HCT116 (cell line): ENCODE data around the gene LHCGR.

ENCODE experiments used
- ATF3 ChIP-seq: IDR thresholded peaks from 2 replicates; pipeline ENCODE4 v1.6.1; 2012
- CEBPB ChIP-seq: IDR thresholded peaks from 2 replicates; pipeline ENCODE4 v1.6.1; 2012; ENCODE audit warnings: low read depth
- CTCF ChIP-seq, 3 experiments: fragments of 200-600 bp in 1 of 3; sonication (generic) in 1 of 3; IDR thresholded peaks in 2 of 3; conservative IDR thresholded peaks in 1 of 3; 2 replicates each; pipeline ENCODE4 v1.5.1; 2012 to 2017; ENCODE audit warnings: low read depth in 2 of 3, low read length in 2 of 3, antibody characterized with exemption in 1 of 3, borderline replicate concordance in 1 of 3, control low read depth in 1 of 3, mild to moderate bottlenecking in 1 of 3, mixed read lengths in 1 of 3, mixed run types in 1 of 3, moderate library complexity in 1 of 3; ENCODE audit not compliant: insufficient read depth in 1 of 3
- EGR1 ChIP-seq: IDR thresholded peaks from 2 replicates; pipeline ENCODE4 v1.6.1; 2012; ENCODE audit warnings: low read depth
- EZH2 ChIP-seq: fragments of 200-600 bp; sonication (generic); IDR thresholded peaks from 2 replicates; pipeline ENCODE4 v1.6.1; 2017; ENCODE audit warnings: antibody characterized with exemption, mixed run types
- MAX ChIP-seq: IDR thresholded peaks from 2 replicates; pipeline ENCODE4 v1.6.1; 2012
- POLR2A ChIP-seq: IDR thresholded peaks from 2 replicates; pipeline ENCODE4 v1.7.0; 2011; ENCODE audit warnings: borderline replicate concordance; ENCODE audit not compliant: insufficient read depth, insufficient read length; ENCODE audit errors: extremely low read depth
- POLR2AphosphoS5 ChIP-seq: IDR thresholded peaks from 2 replicates; pipeline ENCODE4 v1.6.1; 2011; ENCODE audit warnings: mild to moderate bottlenecking, low read depth, low read length, moderate library complexity
- RAD21 ChIP-seq: IDR thresholded peaks from 2 replicates; pipeline ENCODE4 v1.6.1; 2012; ENCODE audit warnings: low read depth, mild to moderate bottlenecking
- REST ChIP-seq: IDR thresholded peaks from 2 replicates; pipeline ENCODE4 v1.6.1; 2012; ENCODE audit warnings: low read depth
- TCF7L2 ChIP-seq: IDR thresholded peaks from 2 replicates; pipeline ENCODE4 v1.7.0; 2011; ENCODE audit warnings: borderline replicate concordance, inconsistent platforms; ENCODE audit not compliant: insufficient read depth, insufficient read length; ENCODE audit errors: extremely low read depth
- YY1 ChIP-seq: IDR thresholded peaks from 2 replicates; pipeline ENCODE4 v1.6.1; 2011; ENCODE audit warnings: low read length, low read depth, moderate library complexity, mild to moderate bottlenecking; ENCODE audit not compliant: insufficient replicate concordance; ENCODE audit errors: extremely low read depth
- ZFX ChIP-seq: fragments of 450-650 bp; IDR thresholded peaks from 2 replicates; pipeline ENCODE4 v1.6.1; 2017
- ZNF274 ChIP-seq: fragments of 200-500 bp; sonication (Bioruptor generic); IDR thresholded peaks from 2 replicates; pipeline ENCODE4 v1.6.1; 2014; ENCODE audit warnings: mild to moderate bottlenecking, low read depth, low read length, inconsistent platforms

- TF ChIP-seq POLR2AphosphoS5 = no peak
- no peak for TF ChIP-seq POLR2A
- no peak for TF ChIP-seq CTCF (IDR thresholded peaks at IDR 0.05 in 2 of 3, conservative IDR thresholded peaks at IDR 0.05 in 1 of 3; ENCODE audit: borderline replicate concordance in 1 of 3, insufficient read depth in 1 of 3, low read depth in 2 of 3, low read length in 2 of 3)
- TF ChIP-seq ATF3 = no peak
- TF ChIP-seq TCF7L2 = no peak
- no peak for TF ChIP-seq YY1
- no peak for TF ChIP-seq ZFX
- no peak for TF ChIP-seq REST
- TF ChIP-seq ZNF274 = no peak
- no peak for TF ChIP-seq EGR1
- TF ChIP-seq EZH2 = no peak
- no peak for TF ChIP-seq RAD21
- no peak for TF ChIP-seq CEBPB
- no peak for TF ChIP-seq MAX
These were observed 15.9 kb upstream of the LHCGR start for GRCh38 chr2:48771241-48772014.
